NB4 (cell line): ENCODE measurements around the gene DTNA.

Experiments
- CTCF ChIP-seq: IDR thresholded peaks from one replicate; pipeline ENCODE4 v1.5.1; 2012; ENCODE audit warnings: low read depth, low read length
- MAX ChIP-seq: IDR thresholded peaks from 2 replicates; pipeline ENCODE4 v1.6.1; 2011; ENCODE audit warnings: low read depth, low read length
- MYC ChIP-seq: IDR thresholded peaks from 2 replicates; pipeline ENCODE4 v1.6.1; 2011; ENCODE audit warnings: low read depth, low read length
- POLR2A ChIP-seq: IDR thresholded peaks from 2 replicates; pipeline ENCODE4 v1.6.1; 2011; ENCODE audit warnings: mild to moderate bottlenecking; ENCODE audit not compliant: insufficient read length; ENCODE audit errors: extremely low read depth

- no peak for TF ChIP-seq CTCF
- TF ChIP-seq POLR2A = no peak
- TF ChIP-seq MAX = no peak
- TF ChIP-seq MYC = no peak
Measured at GRCh38 chr18:34880882-34881834, 171.1 kb downstream of the DTNA start.
